GM12878 (cell line): Measurements from ENCODE around the gene FILIP1L. TPM values are rescaled to one million over a fixed set of nuclear protein-coding genes. Genes with fewer than 3 reads are reported as not detected.

Experiments
- ATAC-seq: fragments of 200-7000 bp; cut with Tn5 transposase; 3 replicates; pipeline ENCODE4 v1.9.1; 2020; ENCODE audit warnings: mild to moderate bottlenecking, moderate library complexity
- BruUV-seq: library from RNA; stranded (reverse); fragments of 400-500 nt; replicated peaks from 2 replicates; lab custom pipeline; 2021; lab: Mats Ljungman, UMichigan
- CTCF ChIA-PET: fragments of 300-600 bp; sonication (Branson Sonifier 250); formaldehyde crosslinking; extraction: SDS; loops from one replicate; lab custom pipeline; 2021; ENCODE audit warnings: inconsistent platforms; lab: Yijun Ruan, JAX
- POLR2A ChIA-PET: fragments of 350-600 bp; formaldehyde crosslinking; extraction: SDS; loops from one replicate; lab custom pipeline; 2021; ENCODE audit warnings: inconsistent platforms; lab: Charles Lee
- RAD21 ChIA-PET: fragments of 300-600 bp; sonication (Branson Sonifier 250); formaldehyde crosslinking; loops from one replicate; lab custom pipeline; 2023; ENCODE audit warnings: antibody characterized with exemption; ENCODE audit not compliant: unreplicated experiment; lab: Charles Lee
- SMC1A ChIA-PET: fragments of 300-600 bp; sonication (Branson Sonifier 250); formaldehyde crosslinking; loops from one replicate; lab custom pipeline; 2023; ENCODE audit not compliant: unreplicated experiment, uncharacterized antibody; lab: Charles Lee
- DNase-seq: peaks from one replicate; pipeline ENCODE4 v3.0.0-alpha.2; 2011; ENCODE audit warnings: low read depth, low spot score
- FAIRE-seq: peaks from 3 replicates; lab custom pipeline; 2011; peaks lifted over from hg19 to GRCh38; lab: Jason Lieb, UNC
- H2AFZ ChIP-seq: 2 replicates; pipeline ENCODE4 v1.6.0; 2011; ENCODE audit warnings: low read depth, low read length, control low read depth; ENCODE audit not compliant: control insufficient read depth
- H3K27ac ChIP-seq: 2 replicates; pipeline ENCODE4 v1.5.1; 2011; ENCODE audit warnings: control low read depth; ENCODE audit not compliant: control insufficient read depth, insufficient read depth
- H3K27me3 ChIP-seq, 2 experiments: replicated peaks in 1 of 2; 2 replicates each; pipeline versions ENCODE4 v1.6.0 to v1.6.1; 2011; ENCODE audit warnings: low read length in 1 of 2; ENCODE audit not compliant: control insufficient read depth in 2 of 2, insufficient read depth in 2 of 2
- H3K36me3 ChIP-seq, 2 experiments: 2 replicates each; pipeline ENCODE4 v1.5.1; 2011; ENCODE audit warnings: low read length in 1 of 2; ENCODE audit not compliant: control insufficient read depth in 2 of 2, insufficient read depth in 2 of 2
- H3K4me1 ChIP-seq: 2 replicates; pipeline ENCODE4 v1.6.1; 2011; ENCODE audit warnings: mild to moderate bottlenecking, low read length, moderate library complexity, mixed read lengths; ENCODE audit not compliant: control insufficient read depth, insufficient read depth
- H3K4me2 ChIP-seq: 2 replicates; pipeline ENCODE4 v1.6.0; 2011; ENCODE audit warnings: control low read depth; ENCODE audit not compliant: control insufficient read depth, insufficient read depth
- H3K4me3 ChIP-seq: fragments of 200-600 bp; sonication (generic); 2 replicates; pipeline ENCODE4 v1.5.1; 2016
- H3K79me2 ChIP-seq: 2 replicates; pipeline ENCODE4 v1.6.0; 2011; ENCODE audit warnings: low read length; ENCODE audit not compliant: control insufficient read depth, insufficient read depth
- H3K9ac ChIP-seq: 2 replicates; pipeline ENCODE4 v1.8.0; 2011; ENCODE audit warnings: low read length, control low read depth, mixed read lengths; ENCODE audit not compliant: control insufficient read depth, insufficient read depth
- H3K9me3 ChIP-seq: replicated peaks from 3 replicates; pipeline ENCODE4 v1.5.1; 2011; ENCODE audit warnings: mild to moderate bottlenecking, low read length; ENCODE audit not compliant: control insufficient read depth, insufficient read depth
- H4K20me1 ChIP-seq: 2 replicates; pipeline ENCODE4 v1.6.0; 2011; ENCODE audit not compliant: control insufficient read depth, insufficient read depth
- CHD2 ChIP-seq: IDR thresholded peaks from 2 replicates; pipeline ENCODE4 v1.6.1; 2011; ENCODE audit warnings: low read depth, low read length, improper control_type of control experiment, borderline replicate concordance
- EED ChIP-seq: sonication (generic); IDR thresholded peaks from 2 replicates; pipeline ENCODE4 v1.6.1; 2016; ENCODE audit warnings: antibody characterized with exemption, low read depth
- GATAD2B ChIP-seq: fragments of 450-650 bp; conservative IDR thresholded peaks from 2 replicates; pipeline ENCODE4 v1.6.1; 2017; ENCODE audit warnings: low read depth, mild to moderate bottlenecking, moderate library complexity
- KLF5 ChIP-seq: fragments of 450-650 bp; IDR thresholded peaks from 2 replicates; pipeline ENCODE4 v1.6.1; 2014; ENCODE audit warnings: mild to moderate bottlenecking; ENCODE audit not compliant: partially characterized antibody
- RELA ChIP-seq: fragments of 450-650 bp; IDR thresholded peaks from 2 replicates; pipeline ENCODE4 v1.8.0; 2014; ENCODE audit warnings: borderline replicate concordance; ENCODE audit not compliant: partially characterized antibody
- SMAD1 ChIP-seq: fragments of 450-650 bp; IDR thresholded peaks from 2 replicates; pipeline ENCODE4 v1.6.1; 2018; ENCODE audit warnings: mild to moderate bottlenecking, low read depth; ENCODE audit not compliant: partially characterized antibody
- SRF ChIP-seq, 2 experiments: IDR thresholded peaks; 2 replicates each; pipeline ENCODE4 v1.6.1; 2011; ENCODE audit warnings: low read depth in 2 of 2, low read length in 2 of 2, mild to moderate bottlenecking in 1 of 2, moderate library complexity in 1 of 2
- WGBS: methylation state at CpG from one replicate; pipeline ENCODE4 v1.1.6; 2016; ENCODE audit warnings: low lambda C conversion rate; ENCODE audit not compliant: insufficient replicate concordance, insufficient coverage; ENCODE audit errors: missing lambda C conversion rate; 5-methylcytosine and 5-hydroxymethylcytosine counted together
- in situ Hi-C: fragments of 300-500 bp; cut with MboI; formaldehyde crosslinking; loops from 9 replicates; pipeline ENCODE4 v1.14.3; 2018; ENCODE audit warnings: mixed read lengths
- intact Hi-C: fragments of 100-400 bp; cut with micrococcal nuclease; formaldehyde crosslinking; loops from one replicate; pipeline ENCODE4 v1.14.2; 2022; ENCODE audit not compliant: unreplicated experiment
- polyA plus RNA-seq, 11 experiments: library from polyadenylated mRNA; depleted of rRNA in 4 of 11; unstranded in 6 of 11; stranded (reverse) in 5 of 11; fragments of >200 nt; fragmentation: Nextera tagmentation in 4 of 11; fragmentation: Illumina TruSeq in 1 of 11; extraction: Ambion mirVana in 4 of 11; extraction: Trizol in 1 of 11; gene quantifications; 1 replicate in 1 of 11; 2 replicates in 10 of 11; pipeline versions ENCODE4 v1.2.1 to v1.2.3, GENCODE V29; 2011 to 2016; ENCODE audit warnings: inconsistent platforms in 2 of 11, missing spikeins in 2 of 11, low read depth in 1 of 11
- total RNA-seq, 4 experiments: library from RNA; depleted of rRNA in 3 of 4; stranded (reverse); fragments of >200 nt in 3 of 4; fragmentation: Illumina TruSeq in 1 of 4; extraction: Trizol in 1 of 4; gene quantifications; 2 replicates each; pipeline versions ENCODE4 v1.2.1 to v1.2.3, GENCODE V29; 2013 to 2021
- TF ChIP-seq, protein P1 (sequence below): IDR thresholded peaks from 2 replicates; pipeline ENCODE4 v1.6.1; 2011; ENCODE audit warnings: borderline replicate concordance, low read depth, mild to moderate bottlenecking, moderate library complexity, low read length; ENCODE audit not compliant: insufficient read depth, poor library complexity, severe bottlenecking

The FILIP1L gene
- total and polyA plus RNA-seq, 10 of the 15 experiments (the other 5 are each of a cell fraction or from before 2014, with no cell fraction given): 0.24 to 6.1 (median 3.5) TPM

DNA sequence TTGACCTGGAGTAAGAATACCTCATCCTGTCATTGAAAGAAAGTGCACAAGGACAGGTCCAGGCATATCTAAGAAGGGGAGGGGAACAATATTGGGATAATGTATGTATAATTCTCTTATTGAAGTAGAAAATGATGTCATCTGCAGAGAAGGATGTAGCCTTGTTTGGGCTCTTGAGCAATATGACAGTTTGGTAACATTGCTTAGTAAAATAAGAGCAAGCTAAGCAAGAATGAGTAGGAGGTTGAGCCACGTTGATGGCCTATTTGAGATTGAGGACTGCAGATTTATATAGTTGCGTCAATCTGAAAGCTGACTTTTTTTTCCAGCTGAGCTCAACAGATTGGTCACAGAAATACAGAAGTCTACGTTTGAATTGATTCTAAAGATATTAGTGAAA is 145.2 kb downstream of the FILIP1L start:
- intact Hi-C loops: no loop called here
- Histone ChIP-seq H3K9me3 (no peaks in the 10 kb centered on the region), H2AFZ (no peak overlapping the region), H3K79me2 (no peaks in the 10 kb centered on the region), H3K36me3 (no peaks in the 10 kb centered on the region), H3K27ac (no peak overlapping the region), H4K20me1 (no peaks in the 10 kb centered on the region), H3K27me3 (no peaks in the 10 kb centered on the region), H3K4me3 (no peak overlapping the region), H3K4me2 (no peak overlapping the region), H3K9ac (no peak overlapping the region), H3K4me1 (peaks cover 17% of the 10 kb centered on the region)
- in situ Hi-C loops: no loop called here
- DNase-seq (no peak), ATAC-seq (no peak), FAIRE-seq (no peak)
- BruUV-seq: no TSS peak
- ChIA-PET POLR2A (no interaction called here), RAD21 (no interaction called here), SMC1A (interaction anchor here (0.6 to 1.5 kb wide), 5 partner anchors 10 to 100 kb away, joined by 3 to 6 read pairs (median 4); no protein-coding TSS in a partner anchor), CTCF (interaction anchor here (1.7 kb wide), 1 partner anchor 30 kb away, joined by 6 read pairs; no protein-coding TSS in a partner anchor)
- TF ChIP-seq SRF (IDR thresholded peaks at IDR 0.05; ENCODE audit: low read depth in 2 of 2, low read length in 2 of 2): peak in 1 of 2 experiments; percentile 41; a peak in 1 of 4 replicates
- TF ChIP-seq RELA: no peak
- no peak for TF ChIP-seq GATAD2B
- TF ChIP-seq, protein P1, sequence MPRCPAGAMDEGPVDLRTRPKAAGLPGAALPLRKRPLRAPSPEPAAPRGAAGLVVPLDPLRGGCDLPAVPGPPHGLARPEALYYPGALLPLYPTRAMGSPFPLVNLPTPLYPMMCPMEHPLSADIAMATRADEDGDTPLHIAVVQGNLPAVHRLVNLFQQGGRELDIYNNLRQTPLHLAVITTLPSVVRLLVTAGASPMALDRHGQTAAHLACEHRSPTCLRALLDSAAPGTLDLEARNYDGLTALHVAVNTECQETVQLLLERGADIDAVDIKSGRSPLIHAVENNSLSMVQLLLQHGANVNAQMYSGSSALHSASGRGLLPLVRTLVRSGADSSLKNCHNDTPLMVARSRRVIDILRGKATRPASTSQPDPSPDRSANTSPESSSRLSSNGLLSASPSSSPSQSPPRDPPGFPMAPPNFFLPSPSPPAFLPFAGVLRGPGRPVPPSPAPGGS: peak; percentile 15
- no peak for TF ChIP-seq KLF5
- TF ChIP-seq EED: no peak
- no peak for TF ChIP-seq SMAD1
- TF ChIP-seq CHD2: no peak
- 47% methylated on average over 3 of the region's 3 CpGs for WGBS
